Neuron (in vitro differentiated cells): ENCODE results near the gene ATXN1.

ENCODE experiments used
- H2AFZ ChIP-seq: one replicate; pipeline ENCODE4 v1.6.1; 2013; ENCODE audit warnings: low read depth, mild to moderate bottlenecking, inconsistent platforms, low read length, moderate library complexity
- H3K27me3 ChIP-seq: one replicate; pipeline ENCODE4 v1.6.1; 2013; ENCODE audit warnings: low read length; ENCODE audit not compliant: insufficient read depth
- H3K36me3 ChIP-seq: one replicate; pipeline ENCODE4 v1.6.1; 2013; ENCODE audit warnings: low read length; ENCODE audit not compliant: insufficient read depth
- H3K4me1 ChIP-seq: one replicate; pipeline ENCODE4 v1.6.1; 2013; ENCODE audit warnings: low read length; ENCODE audit not compliant: insufficient read depth
- H3K4me3 ChIP-seq: 2 replicates; pipeline ENCODE4 v1.5.1; 2013; ENCODE audit warnings: mild to moderate bottlenecking, low read length, moderate library complexity
- H3K9me3 ChIP-seq: one replicate; pipeline ENCODE4 v1.6.1; 2013; ENCODE audit warnings: low read length

The ATXN1 gene

DNA sequence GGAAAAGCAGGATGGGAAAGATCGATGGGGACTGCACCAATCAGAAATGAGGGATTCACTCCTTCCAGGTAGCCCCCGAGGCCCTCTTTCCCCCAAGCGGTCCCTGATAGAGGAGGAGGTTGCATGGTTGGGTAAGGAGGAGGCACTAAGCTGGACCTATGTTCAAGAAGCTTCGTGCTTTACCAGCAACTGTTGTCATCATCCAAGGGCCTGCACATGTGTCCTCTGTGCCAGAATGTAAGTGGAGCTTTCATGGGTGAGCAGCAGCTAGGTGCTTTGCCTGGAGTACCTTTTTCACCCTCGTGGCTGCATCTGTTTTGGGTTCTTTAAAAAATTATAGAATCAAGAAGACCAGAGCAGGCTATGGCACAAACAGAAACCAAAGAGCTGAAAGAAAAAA, 468.8 kb downstream of the ATXN1 start:
- Histone ChIP-seq H3K9me3 (no peaks in the 10 kb centered on the region), H3K36me3 (no peaks in the 10 kb centered on the region), H2AFZ (no peak overlapping the region), H3K4me1 (peaks cover 4% of the 10 kb centered on the region), H3K4me3 (no peak overlapping the region), H3K27me3 (no peaks in the 10 kb centered on the region)

DNA sequence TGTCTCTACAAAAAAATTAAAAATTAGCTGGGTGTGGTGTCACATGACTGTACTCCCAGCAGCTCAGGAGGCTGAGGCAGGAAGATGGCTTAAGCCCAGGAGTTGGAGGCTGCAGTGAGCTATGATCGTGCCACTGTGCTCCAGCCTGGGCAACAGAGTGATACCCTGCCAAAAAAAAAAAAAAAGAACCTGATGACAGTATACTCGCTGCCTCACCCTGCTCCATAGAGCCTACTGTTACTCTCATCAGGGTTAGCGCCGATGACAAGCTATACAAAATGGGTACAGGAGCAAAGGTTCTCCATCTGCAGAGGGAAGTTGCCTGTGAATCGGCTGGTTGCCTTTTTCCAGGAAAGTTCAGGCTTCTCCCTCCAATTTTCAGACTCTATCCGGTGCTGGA, 469.5 kb downstream of the ATXN1 start:
- Histone ChIP-seq H3K27me3 (no peaks in the 10 kb centered on the region), H3K9me3 (no peaks in the 10 kb centered on the region), H2AFZ (no peak overlapping the region), H3K36me3 (no peaks in the 10 kb centered on the region), H3K4me3 (no peak overlapping the region), H3K4me1 (peaks cover 4% of the 10 kb centered on the region)

DNA sequence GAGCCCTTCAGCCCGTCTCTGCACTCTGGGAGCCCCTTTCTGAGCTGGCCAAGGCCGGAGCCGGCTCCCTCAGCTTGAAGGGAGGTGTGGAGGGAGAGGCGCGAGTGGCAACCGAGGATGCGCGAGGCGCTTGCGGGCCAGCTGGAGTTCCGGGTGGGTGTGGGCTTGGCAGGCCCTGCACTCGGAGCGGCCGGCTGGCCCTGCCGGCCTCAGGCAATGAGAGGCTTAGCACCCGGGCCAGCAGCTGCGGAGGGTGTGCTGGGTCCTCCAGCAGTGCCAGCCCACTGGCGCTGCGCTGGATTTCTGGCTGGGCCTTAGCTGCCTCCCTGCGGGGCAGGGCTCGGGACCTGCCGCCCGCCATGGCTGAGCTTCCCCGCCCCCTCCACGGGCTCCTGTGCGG, 473.1 kb downstream of the ATXN1 start:
- H3K36me3 ChIP-seq: no peaks in the 10 kb centered on the region
- H3K4me3 ChIP-seq: no peak overlapping the region
- H3K9me3 ChIP-seq: no peaks in the 10 kb centered on the region
- H3K27me3 ChIP-seq: no peaks in the 10 kb centered on the region
- H2AFZ ChIP-seq: no peak overlapping the region
- no peaks in the 10 kb centered on the region for H3K4me1 ChIP-seq

DNA sequence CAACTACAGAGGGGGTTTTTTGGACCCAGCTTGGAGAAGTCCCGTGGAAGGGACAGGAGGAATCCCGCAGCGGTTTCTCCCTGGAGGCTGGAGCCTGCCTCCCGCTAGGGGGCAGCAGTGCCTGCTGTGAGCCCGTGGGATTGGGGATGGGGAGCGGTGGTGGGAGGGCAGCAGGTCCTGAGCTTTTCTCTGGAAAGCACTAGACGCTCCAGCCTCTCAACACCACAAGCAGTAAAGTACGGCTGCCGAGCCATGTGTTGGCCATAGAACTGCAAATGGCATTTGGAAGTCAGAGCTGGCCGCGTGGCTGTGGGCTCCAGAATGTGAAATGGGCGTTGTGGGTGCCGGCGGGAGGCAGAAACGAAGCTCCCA, 475.1 kb downstream of the ATXN1 start:
- no peak overlapping the region for H3K4me3 ChIP-seq
- H3K36me3 ChIP-seq: no peaks in the 10 kb centered on the region
- H2AFZ ChIP-seq: no peak overlapping the region
- H3K9me3 ChIP-seq: no peaks in the 10 kb centered on the region
- H3K4me1 ChIP-seq: no peaks in the 10 kb centered on the region
- H3K27me3 ChIP-seq: no peaks in the 10 kb centered on the region

DNA sequence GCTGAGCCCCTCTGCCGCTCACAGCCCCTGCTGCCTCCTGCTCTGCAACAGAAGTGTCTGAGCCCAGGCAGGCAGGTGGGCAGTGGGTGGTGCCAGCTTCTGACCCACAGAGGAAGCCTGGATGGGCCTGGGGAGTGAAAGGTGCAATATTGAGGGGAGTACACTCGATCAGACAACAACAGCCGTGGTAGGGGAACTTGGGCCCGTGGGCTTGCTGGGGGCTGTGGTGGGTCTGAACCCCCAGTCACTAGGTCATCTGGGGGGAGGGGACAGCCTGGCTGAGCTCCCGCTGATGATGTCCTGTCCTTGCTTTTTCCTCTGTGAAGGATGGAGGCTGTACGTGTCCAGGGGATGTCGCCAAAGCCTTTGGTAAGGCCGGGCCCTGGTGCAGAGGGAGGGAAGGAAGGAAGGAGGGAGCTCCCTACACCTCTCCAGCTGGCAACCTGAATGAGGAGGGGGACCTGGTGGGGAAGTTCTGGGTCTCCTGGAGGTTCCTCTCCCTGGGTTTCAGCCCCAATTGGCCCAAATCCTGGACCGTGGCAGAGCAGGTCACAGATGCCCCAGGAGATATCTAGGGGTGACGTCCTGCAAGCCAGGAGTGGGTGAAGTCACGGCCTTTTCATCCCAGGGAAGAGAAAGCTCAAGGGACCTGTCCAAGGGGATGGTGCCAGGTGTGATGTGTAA, 475.7 kb downstream of the ATXN1 start:
- Histone ChIP-seq H3K4me1 (no peaks in the 10 kb centered on the region), H3K4me3 (no peak overlapping the region), H3K27me3 (no peaks in the 10 kb centered on the region)

DNA sequence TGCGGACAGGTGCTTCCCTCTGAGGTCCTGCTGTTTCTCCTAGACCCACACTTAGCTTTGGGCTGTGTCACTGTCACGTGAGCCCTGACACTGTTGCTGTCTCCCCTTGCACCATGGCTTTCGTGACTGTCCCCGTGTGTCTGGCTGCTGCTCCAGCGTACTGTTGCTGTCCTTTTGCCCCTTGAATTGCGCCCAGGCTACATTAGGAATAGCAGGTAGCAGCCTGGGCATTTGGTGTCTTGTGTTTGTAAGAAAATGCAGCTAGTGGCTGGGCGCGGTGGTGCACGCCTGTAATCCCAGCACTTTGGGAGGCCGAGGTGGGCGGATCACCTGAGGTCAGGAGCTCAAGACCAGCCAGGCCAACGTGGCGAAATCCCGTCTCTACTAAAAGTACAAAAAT, 476.8 kb downstream of the ATXN1 start:
- Histone ChIP-seq H2AFZ (no peak overlapping the region), H3K4me3 (no peak overlapping the region), H3K9me3 (no peaks in the 10 kb centered on the region), H3K4me1 (no peaks in the 10 kb centered on the region), H3K36me3 (no peaks in the 10 kb centered on the region), H3K27me3 (no peaks in the 10 kb centered on the region)

More for the DNA sequence above, 475.7 kb downstream of the ATXN1 start:
- Histone ChIP-seq H2AFZ (no peak overlapping the region), H3K36me3 (no peaks in the 10 kb centered on the region), H3K9me3 (no peaks in the 10 kb centered on the region)

DNA sequence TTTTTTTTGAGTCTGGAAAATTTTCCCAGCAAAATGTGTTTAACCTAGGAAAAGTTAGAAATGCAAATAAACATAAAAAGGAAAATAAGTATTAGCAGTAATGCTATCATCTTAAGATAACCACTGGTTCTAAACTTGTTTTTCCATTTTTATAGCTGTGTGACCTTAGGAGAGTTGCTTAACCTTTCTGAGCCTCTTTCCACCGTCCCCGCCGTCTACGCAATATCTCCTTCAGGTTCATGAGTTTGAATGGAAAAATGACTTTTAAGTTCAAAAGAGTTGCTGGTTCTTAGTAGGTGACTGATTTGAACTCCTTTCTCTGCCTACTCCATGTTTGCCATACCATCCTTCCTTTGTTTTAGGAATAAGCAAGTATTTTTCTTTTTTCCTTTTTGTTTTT, 478.9 kb downstream of the ATXN1 start:
- Histone ChIP-seq H2AFZ (no peak overlapping the region), H3K36me3 (no peaks in the 10 kb centered on the region), H3K4me1 (peaks cover 9% of the 10 kb centered on the region), H3K9me3 (no peaks in the 10 kb centered on the region), H3K27me3 (no peaks in the 10 kb centered on the region), H3K4me3 (no peak overlapping the region)

DNA sequence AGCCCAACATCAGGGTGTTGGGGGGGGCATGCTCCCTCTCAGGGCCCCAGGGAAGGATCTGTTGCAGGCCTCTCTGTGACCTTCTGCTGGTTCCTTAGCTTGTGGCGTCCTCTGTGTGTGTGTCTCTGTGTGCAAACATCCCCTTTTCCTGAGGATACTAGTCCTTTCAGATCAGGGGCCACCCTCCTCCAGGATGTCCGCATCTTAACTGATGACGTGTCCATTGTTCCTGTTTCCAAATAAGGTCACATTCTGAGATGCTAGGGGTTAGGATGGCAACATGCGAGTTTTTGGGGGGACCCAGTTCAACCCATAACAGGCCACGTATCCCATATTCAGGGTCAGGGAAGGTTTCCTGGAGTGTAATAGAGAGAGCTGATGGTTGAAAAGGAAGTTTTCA, 482.0 kb downstream of the ATXN1 start:
- H3K27me3 ChIP-seq: no peaks in the 10 kb centered on the region
- H3K9me3 ChIP-seq: no peaks in the 10 kb centered on the region
- no peak overlapping the region for H2AFZ ChIP-seq
- H3K36me3 ChIP-seq: no peaks in the 10 kb centered on the region
- H3K4me3 ChIP-seq: no peak overlapping the region
- H3K4me1 ChIP-seq: peaks cover 16% of the 10 kb centered on the region

DNA sequence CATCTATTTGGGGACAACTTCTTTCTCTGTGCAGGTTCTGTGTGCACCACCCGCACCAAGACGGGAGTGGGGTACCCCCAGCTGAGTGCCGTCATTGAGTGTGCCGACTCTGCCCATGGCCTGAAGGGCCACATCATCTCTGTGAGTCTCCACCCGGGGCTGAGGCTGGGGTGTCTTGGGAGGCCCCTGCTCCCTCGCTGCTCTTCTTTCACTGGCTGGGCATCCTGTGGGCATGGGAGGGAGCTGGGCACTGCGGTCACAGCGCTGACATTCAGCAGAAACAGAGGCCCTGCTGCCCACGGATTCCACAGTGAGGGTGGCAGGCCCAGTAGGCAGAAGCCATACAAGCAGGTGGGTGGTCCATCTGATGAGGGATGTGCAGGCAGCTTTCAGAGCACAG, 482.5 kb downstream of the ATXN1 start:
- Histone ChIP-seq H3K4me1 (peaks cover 16% of the 10 kb centered on the region), H3K36me3 (no peaks in the 10 kb centered on the region), H3K4me3 (no peak overlapping the region), H3K9me3 (no peaks in the 10 kb centered on the region), H2AFZ (no peak overlapping the region), H3K27me3 (no peaks in the 10 kb centered on the region)

DNA sequence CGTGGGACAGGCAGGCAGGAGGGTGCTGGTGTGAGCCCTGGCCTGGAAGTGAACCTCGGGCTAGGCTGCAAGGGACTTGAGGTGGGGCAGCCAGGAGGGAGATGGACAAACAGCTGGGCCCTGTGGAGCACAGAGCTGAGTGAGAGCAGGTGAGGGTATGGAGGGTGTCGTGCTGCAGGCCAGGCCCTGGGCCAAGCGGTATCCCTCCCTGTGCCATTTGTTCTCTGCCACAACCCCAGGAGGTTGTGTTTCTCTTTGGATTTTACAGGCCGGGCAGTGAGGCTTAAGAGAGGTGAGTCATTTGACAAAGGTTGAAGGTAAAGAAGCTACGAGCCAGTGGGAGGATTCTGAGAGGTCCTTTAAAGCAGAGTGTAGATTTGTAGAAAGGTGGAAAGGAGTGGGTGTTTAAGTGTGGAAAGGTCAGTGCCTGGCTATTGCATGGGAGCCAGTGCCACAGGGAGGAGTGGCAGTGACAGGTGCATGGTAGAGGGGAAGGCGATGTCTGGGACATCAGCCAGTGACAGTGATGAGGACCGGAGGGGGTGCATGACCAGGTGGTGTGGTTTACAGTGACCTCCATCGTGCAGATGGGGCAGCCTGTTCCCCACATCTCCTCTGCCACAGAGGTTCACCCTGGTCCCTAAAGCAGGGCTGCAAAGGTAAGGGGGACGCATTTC, 483.1 kb downstream of the ATXN1 start:
- Histone ChIP-seq H3K27me3 (no peaks in the 10 kb centered on the region), H3K36me3 (no peaks in the 10 kb centered on the region), H3K9me3 (no peaks in the 10 kb centered on the region), H2AFZ (no peak overlapping the region), H3K4me3 (no peak overlapping the region), H3K4me1 (peaks cover 16% of the 10 kb centered on the region)

DNA sequence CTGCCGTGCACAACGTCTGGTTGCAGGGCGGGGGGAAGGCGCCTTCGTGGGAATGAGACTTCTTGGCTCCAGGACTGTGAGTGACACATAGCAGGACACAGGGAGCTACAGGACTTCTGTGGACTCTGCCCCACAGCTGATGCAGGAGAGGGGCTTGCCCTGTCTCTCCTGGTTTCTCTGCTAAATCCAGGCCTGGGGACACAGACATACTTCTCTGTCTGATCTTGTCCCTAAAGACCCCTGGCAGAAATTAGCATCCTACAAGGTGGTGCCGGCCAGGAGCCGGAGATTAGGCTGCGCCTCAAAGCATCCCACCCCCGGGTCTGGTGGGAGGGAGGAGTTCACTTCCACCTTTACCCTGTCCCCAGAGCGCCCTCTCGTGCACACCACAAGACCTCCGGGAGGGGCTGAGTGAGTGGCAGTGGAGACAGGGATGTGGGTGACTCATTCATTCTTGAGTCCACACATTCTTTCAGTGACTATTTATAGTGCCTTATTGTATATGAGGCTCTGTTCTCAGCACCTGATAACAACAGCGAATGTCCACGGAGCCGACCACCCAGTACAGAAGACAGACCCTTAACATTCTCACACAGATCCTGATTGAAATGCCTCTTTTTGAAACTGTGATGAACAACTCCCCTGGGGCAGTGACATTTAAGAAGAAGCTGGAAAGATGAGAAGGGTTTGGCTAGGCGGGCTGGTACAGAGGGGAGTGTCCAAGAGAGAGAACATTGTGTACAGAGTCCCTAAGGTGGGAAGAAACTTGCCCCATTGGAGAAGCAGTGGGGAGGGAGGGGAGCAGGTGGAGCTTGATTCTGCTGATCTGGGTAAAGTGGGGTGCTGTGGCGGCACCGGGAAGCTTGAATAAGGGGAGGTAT, 483.9 kb downstream of the ATXN1 start:
- Histone ChIP-seq H3K27me3 (no peaks in the 10 kb centered on the region), H3K9me3 (no peaks in the 10 kb centered on the region), H2AFZ (no peak overlapping the region), H3K36me3 (no peaks in the 10 kb centered on the region), H3K4me1 (peaks cover 16% of the 10 kb centered on the region), H3K4me3 (no peak overlapping the region)

DNA sequence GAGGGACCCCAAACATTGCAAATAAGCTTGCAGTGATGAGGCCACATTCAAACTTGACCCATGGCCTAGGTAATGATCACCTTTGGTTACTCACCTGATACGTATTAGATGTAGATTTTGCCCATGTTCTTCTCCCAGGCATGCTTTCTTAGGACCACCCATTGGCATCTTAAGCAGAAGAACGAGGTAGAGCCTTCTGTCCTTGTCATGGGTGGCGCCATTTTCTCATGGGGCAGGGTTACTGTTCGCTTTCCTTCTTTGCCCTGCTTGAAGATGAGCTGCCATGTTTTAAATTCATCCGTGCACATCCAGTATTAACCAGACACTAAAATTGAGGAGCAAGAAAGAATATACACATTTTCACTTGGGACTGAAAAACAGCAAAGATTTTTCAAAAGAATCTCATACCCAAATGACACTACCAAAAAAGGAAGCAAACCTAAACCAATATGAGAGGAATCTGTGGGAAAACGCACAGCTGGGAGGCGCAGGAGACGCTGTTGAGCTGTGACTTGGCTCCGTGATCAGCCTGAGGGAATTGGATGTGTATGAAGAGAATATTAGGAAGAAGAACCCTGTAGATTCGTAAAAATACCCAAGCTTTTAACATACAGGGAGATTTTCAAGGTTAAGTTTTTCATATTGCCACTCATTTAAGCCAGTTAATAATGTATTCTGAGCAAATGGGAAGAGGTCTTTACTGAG, 486.2 kb downstream of the ATXN1 start:
- Histone ChIP-seq H3K27me3 (no peaks in the 10 kb centered on the region), H3K9me3 (no peaks in the 10 kb centered on the region), H3K4me1 (peaks cover 16% of the 10 kb centered on the region), H3K36me3 (no peaks in the 10 kb centered on the region), H3K4me3 (no peak overlapping the region), H2AFZ (no peak overlapping the region)

DNA sequence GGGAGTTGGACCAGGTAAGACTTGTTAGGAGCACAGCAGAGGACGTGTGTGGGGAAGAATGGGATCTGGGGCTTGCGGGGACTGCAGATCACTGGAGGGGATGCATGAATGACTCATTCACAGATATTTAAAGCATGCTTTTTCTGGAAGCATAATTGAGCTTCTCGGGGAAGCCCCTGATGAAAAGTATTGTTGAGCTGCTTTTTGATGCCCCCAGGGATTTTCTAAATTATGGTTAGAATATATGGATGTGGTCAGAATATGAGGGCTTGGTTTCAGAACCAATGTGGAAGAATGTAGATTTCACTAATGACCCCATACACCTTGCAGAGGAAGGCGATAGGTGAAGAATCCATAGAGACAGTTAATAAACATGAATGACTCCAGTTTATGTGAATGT, 486.8 kb downstream of the ATXN1 start:
- Histone ChIP-seq H3K9me3 (no peaks in the 10 kb centered on the region), H3K27me3 (no peaks in the 10 kb centered on the region), H3K4me3 (no peak overlapping the region)

More for the DNA sequence above, 486.8 kb downstream of the ATXN1 start:
- H3K4me1 ChIP-seq: peaks cover 16% of the 10 kb centered on the region
- H2AFZ ChIP-seq: no peak overlapping the region
- no peaks in the 10 kb centered on the region for H3K36me3 ChIP-seq
